Measurements from ENCODE around the gene DPYSL4.

DPYSL4 gene

DNA sequence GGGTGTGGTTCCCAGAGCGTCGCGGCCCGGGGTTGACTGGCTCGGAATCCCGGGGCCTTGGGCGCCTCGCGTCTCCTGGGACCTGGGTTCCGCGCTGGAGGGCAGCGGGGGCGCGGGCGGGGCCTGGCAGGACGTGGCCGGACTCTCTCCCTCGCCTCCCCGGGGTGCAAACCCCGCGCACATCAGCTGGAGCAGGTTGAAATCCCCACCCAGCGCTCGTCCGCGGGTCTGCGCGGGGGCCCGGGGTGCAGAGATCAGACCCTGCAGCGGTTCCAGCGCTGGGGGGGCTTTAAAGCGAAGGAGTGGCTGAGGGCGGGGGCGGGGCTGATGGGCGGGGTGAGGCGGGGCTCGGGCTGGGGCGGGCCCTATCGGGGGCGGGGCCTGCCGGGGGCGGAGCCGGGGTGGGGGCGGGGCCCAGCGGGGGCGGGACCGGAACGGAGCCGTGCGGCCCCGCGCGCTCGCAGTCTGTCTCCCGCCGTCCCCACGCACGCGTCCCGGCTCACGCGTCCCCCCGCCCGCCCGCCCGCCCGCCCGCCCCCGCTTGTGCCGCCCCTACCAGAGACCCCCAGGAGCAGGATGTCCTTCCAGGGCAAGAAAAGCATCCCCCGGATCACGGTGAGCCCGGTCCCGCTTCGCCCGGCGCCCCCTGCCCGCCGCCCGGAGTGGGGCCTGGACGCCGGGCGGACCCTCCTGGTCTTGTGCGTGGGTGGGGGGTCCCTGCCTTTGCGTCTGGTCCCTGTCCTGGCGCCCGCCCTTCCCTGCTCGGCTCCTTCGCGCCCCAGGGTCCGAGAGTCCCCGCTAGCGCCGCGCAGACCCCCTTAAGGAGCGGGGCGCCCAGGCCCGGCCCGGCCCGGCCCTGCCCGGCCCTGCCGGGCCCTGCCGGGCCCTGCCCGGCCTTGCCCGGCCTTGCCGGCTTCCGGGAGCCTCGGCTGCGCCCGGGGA lies at the start of gene DPYSL4:
Gene DPYSL4 (plus strand): TSS at position 461 of the 942 bp plus-strand sequence. CDS start 116 bp downstream, at position 577.
- DNase-seq = no peak

DNA sequence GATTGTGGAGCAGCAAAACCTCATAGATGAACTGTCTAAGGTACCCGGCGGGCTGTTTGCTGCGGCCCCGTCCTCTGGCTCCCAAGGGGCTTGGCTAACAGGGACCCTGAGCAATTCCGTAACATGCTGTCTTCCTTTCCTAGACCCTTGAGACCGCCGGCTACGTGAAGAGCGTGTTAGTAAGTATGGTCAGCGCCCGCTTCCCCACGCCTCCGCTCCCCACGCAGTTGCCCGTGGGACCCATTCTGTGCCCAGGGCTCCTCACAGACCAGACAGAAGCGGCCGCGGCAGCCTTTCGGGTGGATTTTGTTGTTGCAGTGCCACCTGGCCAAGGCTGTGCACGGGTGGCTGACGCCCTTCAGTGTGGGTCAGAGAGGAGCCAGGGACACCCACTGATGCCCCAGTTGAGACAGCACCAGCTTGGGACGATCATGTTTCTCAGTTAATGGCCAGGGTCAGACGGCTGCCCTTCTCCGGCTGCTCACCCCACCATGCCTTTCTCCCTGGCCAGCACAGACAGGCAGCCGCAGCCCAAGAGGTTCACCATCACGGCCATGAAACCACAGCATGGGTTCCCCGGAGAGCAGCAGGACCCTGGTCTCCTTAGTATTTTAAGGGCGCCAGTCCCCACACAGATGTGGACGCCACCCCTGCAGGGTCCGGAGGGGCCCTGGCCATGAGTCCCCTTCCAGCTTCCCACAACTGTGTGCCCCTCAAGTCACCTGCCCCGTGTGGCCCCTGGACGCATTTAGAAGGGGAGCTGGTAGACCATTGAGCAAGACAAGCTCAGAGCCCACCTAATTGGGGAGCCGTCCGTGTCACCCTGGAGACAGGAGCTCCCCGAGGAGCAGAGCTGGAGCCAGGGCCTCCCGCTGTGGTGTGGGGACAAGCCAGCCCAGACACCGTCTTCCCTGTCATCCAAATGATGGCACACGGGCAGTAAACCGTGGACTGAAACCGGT lies 49.4 kb upstream of the DPYSL4 start:
- DNase-seq = no peak

- DNase-seq = no peak
Observed at GRCh38 chr10:132138133-132138532, 48.6 kb upstream of the DPYSL4 start.

- no peak for DNase-seq
Observed at GRCh38 chr10:132138596-132138995, 48.2 kb upstream of the DPYSL4 start.

- DNase-seq = no peak
Observed at GRCh38 chr10:132139526-132139925, 47.2 kb upstream of the DPYSL4 start.

- DNase-seq = no peak
Observed at GRCh38 chr10:132140167-132140925, 46.4 kb upstream of the DPYSL4 start.

- DNase-seq = no peak
Observed at GRCh38 chr10:132141076-132141475, 45.7 kb upstream of the DPYSL4 start.

DNA sequence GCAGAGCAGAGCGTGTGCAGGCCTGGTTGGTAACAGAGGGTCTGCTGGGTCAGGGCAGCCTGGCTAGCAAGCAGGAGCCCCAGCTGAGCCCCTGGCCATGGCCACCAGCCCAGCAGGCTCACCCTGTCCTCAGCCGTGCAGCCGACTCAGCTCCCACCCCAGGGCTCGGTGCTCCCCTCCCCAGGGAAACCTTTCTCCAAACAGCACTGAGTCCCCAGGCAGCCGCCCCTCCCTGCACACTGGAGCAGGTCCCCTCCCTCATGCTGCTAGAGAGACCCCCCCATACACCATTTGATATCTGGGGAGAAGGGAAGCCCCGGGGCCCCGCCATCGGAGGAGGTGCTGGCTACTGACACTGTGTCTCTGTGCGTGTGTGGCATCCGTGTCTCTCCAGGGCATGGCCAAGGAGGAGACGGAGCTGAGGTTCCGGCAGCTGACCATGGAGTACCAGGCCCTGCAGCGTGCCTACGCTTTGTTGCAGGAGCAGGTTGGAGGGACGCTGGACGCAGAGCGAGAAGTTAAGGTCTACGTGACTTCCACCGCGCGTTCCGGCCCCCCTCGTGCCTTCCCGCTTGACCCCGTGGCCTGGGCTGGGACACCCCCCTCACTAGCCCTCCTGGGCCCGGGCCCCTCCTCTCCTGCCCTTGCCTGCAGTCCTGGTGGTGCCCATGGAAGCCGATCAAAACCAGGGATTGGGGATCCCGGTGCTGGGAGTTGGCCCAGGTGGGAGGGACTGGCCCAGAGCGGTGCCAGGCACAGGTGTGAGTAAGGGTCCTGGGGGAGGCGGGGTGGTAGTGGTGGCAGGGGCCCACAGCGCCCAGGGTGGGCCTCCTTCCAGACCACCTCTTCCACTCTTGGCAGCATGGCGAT lies 45.0 kb upstream of the DPYSL4 start:
- no peak for DNase-seq

GRCh38 chr10:132142396-132143161 lies 44.2 kb upstream of the DPYSL4 start:
- DNase-seq = no peak

DNA sequence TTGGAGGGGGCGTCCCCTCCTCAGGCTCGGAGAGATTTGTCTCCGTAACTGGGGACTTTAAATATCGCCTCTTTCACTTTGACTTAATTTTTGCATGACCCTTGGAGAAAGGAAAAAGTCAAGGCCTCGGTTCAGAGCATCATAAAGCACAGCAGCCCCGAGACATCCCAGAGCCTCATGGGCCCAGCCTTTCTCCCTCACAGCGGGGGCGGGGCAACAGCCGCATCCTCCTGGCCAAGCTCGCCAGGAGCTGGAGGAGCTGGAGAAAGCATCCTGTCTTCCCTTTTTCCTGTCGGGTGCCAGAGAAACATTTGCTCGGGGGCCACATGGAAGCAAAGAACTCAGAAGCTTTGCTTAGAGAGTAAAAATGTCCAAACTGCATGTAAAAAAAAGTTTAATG lies 43.6 kb upstream of the DPYSL4 start:
- DNase-seq = no peak

- DNase-seq = no peak
Observed at GRCh38 chr10:132144086-132144485, 42.7 kb upstream of the DPYSL4 start.

GRCh38 chr10:132145002-132145401 lies 41.7 kb upstream of the DPYSL4 start:
- no peak for DNase-seq

- no peak for DNase-seq
Observed at GRCh38 chr10:132145521-132146185, 41.1 kb upstream of the DPYSL4 start.

GRCh38 chr10:132146271-132146671 lies 40.5 kb upstream of the DPYSL4 start:
- DNase-seq = no peak

DNA sequence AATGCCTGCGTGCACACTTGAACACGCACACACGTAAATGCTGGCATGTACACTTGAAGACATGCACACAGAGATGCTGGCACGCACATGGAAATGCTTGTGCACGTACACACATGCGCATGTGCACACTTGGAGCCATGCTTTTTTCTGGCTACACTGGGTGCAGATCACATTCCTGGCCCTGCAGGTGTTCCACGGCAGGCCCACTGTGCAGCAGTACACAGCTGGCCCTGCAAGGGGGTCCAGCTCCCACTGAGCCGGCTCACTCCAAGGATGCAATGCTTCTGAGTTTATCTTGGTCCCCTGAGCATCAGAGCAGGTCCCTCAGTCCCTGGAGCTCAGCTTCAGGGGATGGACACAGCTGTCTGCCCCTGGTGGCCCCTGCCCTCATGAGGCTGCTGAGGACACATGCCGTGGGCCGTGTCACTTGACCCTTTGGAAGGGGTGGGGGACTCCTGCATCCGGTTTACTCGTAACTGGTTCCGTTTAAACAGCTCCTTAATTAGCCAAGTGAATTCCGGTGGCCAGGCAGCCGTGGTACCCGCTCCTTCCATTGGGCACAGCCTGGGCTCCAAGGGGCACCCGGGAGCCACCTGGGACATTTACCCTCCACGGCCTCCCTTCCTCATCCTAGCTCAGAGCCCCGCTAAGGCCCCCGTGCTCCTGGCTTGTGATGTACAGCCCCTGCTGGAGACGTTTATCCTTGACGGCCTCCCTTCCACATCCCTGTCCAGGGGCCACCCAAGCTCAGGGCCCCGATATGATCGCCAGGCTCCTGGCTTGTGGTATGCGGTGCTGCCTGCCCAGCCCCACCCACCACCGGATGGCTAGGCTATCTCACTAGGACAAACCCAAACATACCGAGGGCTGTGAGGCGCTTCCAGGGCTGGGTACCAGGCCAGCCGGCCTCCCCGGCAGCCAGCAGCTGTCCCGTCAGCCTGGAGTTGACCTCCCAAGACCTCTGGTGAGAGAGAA lies 39.5 kb upstream of the DPYSL4 start:
- DNase-seq = no peak

- no peak for DNase-seq
Observed at GRCh38 chr10:132148261-132149251, 38.2 kb upstream of the DPYSL4 start.

GRCh38 chr10:132149271-132149670 lies 37.5 kb upstream of the DPYSL4 start:
- no peak for DNase-seq

DNA sequence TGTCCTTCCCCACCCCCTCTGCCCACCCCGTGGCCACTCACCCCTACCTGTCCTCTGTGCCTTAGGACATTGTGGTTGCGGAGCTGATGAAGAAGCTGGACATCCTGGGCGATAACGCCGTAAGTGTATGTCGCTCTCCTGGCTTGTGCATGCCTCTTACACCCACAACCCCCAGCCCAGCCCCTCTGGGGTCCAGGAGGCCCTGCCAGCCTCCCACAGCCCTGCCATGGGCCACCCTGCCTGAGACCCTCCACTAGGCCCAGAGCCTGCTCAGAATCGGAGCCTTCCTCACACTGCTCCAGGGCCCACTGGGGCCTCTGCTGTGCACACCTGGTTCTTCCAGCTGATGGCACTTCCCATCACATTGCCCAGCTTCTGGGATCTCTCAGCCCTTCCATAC lies 36.8 kb upstream of the DPYSL4 start:
- no peak for DNase-seq

Data from GF-D8 (cell line).